Naive thymus-derived CD8-positive, alpha-beta T cell (primary cell): Measurements from ENCODE around the gene P2RX3. TPM values are rescaled to one million over a fixed set of nuclear protein-coding genes. Genes with fewer than 3 reads are reported as not detected.

ENCODE experiments used
- ATAC-seq, 2 donors: fragments of 150-1000 bp; cut with Tn5 transposase in 1 of 2; sonication (Bioruptor Pico), chemical (Tn5 transposase) in 1 of 2; 1 replicate in 1 of 2; 2 replicates in 1 of 2; pipeline ENCODE4 v1.10.0; 2021; ENCODE audit warnings: mild to moderate bottlenecking in 2 of 2, moderate library complexity in 2 of 2
- POLR2A ChIA-PET: fragments of 350-600 bp; sonication (Branson Sonifier 250); formaldehyde crosslinking; loops from one replicate; lab custom pipeline; 2021; ENCODE audit warnings: antibody characterized with exemption; lab: Charles Lee
- DNase-seq, 10 donors: peaks; one replicate each; pipeline versions ENCODE4 v3.0.0 to v3.0.0-alpha.2; 2020 to 2022
- H3K27ac Mint-ChIP-seq, 10 donors: one replicate each; pipeline ENCODE4 v1.8.0; 2020 to 2022; ENCODE audit warnings: mild to moderate bottlenecking in 10 of 10, mixed read lengths in 10 of 10, moderate library complexity in 4 of 10, inconsistent platforms in 1 of 10
- H3K27me3 Mint-ChIP-seq, 5 donors: one replicate each; pipeline ENCODE4 v1.8.0; 2021 to 2022; ENCODE audit warnings: mixed read lengths in 5 of 5
- H3K36me3 Mint-ChIP-seq, 3 donors: one replicate each; pipeline ENCODE4 v1.8.0; 2020 to 2022; ENCODE audit warnings: mixed read lengths in 3 of 3, mild to moderate bottlenecking in 2 of 3, inconsistent platforms in 1 of 3
- H3K4me1 Mint-ChIP-seq, 4 donors: one replicate each; pipeline ENCODE4 v1.8.0; 2021 to 2022; ENCODE audit warnings: mixed read lengths in 4 of 4
- H3K4me3 Mint-ChIP-seq, 10 donors: one replicate each; pipeline ENCODE4 v1.8.0; 2020 to 2022; ENCODE audit warnings: mild to moderate bottlenecking in 10 of 10, mixed read lengths in 10 of 10, moderate library complexity in 6 of 10, inconsistent platforms in 1 of 10
- H3K9me3 Mint-ChIP-seq, 9 donors: one replicate each; pipeline ENCODE4 v1.8.0; 2020 to 2022; ENCODE audit warnings: mixed read lengths in 9 of 9, mild to moderate bottlenecking in 3 of 9, inconsistent platforms in 1 of 9, moderate library complexity in 1 of 9
- polyA plus RNA-seq, 3 donors: library from polyadenylated mRNA; unstranded; fragments of 300-500 nt; fragmentation: Illumina TruSeq; gene quantifications; one replicate each; pipeline ENCODE4 v1.2.3, GENCODE V29; 2021
- total RNA-seq, 8 experiments: library from RNA in 2 of 8; stranded (reverse) in 2 of 8; gene quantifications; one replicate each; pipeline ENCODE4 v1.2.3 and lab custom pipeline; 2021 to 2026

Gene P2RX3
- total and polyA plus RNA-seq, 5 experiments from 2014 or later: not detected

GRCh38 chr11:57322256-57323166 is 15.6 kb upstream of the P2RX3 start:
- Mint-ChIP-seq H3K36me3 (peaks cover 0 to 20% (median 5%) of the 10 kb centered on the region in 3 donors), H3K27me3 (no peaks in the 10 kb centered on the region), H3K4me1 (peaks cover 38 to 52% (median 43%) of the 10 kb centered on the region in 4 donors), H3K9me3 (no peaks in the 10 kb centered on the region), H3K27ac (peak overlapping the region; percentile 21 to 93 (median 81)), H3K4me3 (peak overlapping the region; percentile 77 to 94 (median 88))
- no peak for DNase-seq
- ATAC-seq: no peak
- POLR2A ChIA-PET: interaction anchor here (4.8 kb wide), 1 partner anchor 13 kb away, joined by 96 read pairs; the partner anchor contains the start of genes P2RX3 and SSRP1

GRCh38 chr11:57323167-57323854 is 14.8 kb upstream of the P2RX3 start:
- DNase-seq (no peak), ATAC-seq (no peak)
- POLR2A ChIA-PET: interaction anchor here (4.8 kb wide), 1 partner anchor 13 kb away, joined by 96 read pairs; the partner anchor contains the start of genes P2RX3 and SSRP1
- Mint-ChIP-seq H3K9me3 (no peaks in the 10 kb centered on the region), H3K4me1 (peaks cover 38 to 51% (median 44%) of the 10 kb centered on the region in 4 donors), H3K36me3 (peaks cover 0 to 28% (median 11%) of the 10 kb centered on the region in 3 donors), H3K27ac (peak overlapping the region; percentile 49 to 93 (median 85)), H3K4me3 (peak overlapping the region; percentile 77 to 94 (median 88)), H3K27me3 (no peaks in the 10 kb centered on the region)

- peak overlapping the region; percentile 37 to 93 (median 88) for H3K27ac Mint-ChIP-seq
- POLR2A ChIA-PET: interaction anchor here (4.8 kb wide), 1 partner anchor 12 kb away, joined by 96 read pairs; the partner anchor contains the start of genes P2RX3 and SSRP1
- ATAC-seq (no peak), DNase-seq (no peak)
- H3K27me3 Mint-ChIP-seq: no peaks in the 10 kb centered on the region
- peaks cover 0 to 33% (median 11%) of the 10 kb centered on the region in 3 donors for H3K36me3 Mint-ChIP-seq
- H3K4me3 Mint-ChIP-seq: peak overlapping the region; percentile 77 to 94 (median 88)
- peaks cover 39 to 51% (median 44%) of the 10 kb centered on the region in 4 donors for H3K4me1 Mint-ChIP-seq
- no peaks in the 10 kb centered on the region for H3K9me3 Mint-ChIP-seq
These were observed 14.3 kb upstream of the P2RX3 start for GRCh38 chr11:57323855-57324153.

- POLR2A ChIA-PET: interaction anchor here (1.2 to 4.8 kb wide), 4 partner anchors 12 to 417 kb away, joined by 3 to 96 read pairs (median 4); partner anchors contain the start of genes P2RX3, SELENOH and SSRP1
- peak in 1 of 2 donors; percentile 6 for ATAC-seq
- Mint-ChIP-seq H3K27me3 (no peaks in the 10 kb centered on the region), H3K4me1 (peaks cover 39 to 51% (median 42%) of the 10 kb centered on the region in 4 donors), H3K27ac (peak overlapping the region; percentile 37 to 98 (median 88)), H3K4me3 (peak overlapping the region; percentile 82 to 94 (median 88)), H3K9me3 (no peaks in the 10 kb centered on the region), H3K36me3 (peaks cover 0 to 34% (median 11%) of the 10 kb centered on the region in 3 donors)
- peak in 3 of 10 donors; percentile 17 to 35 (median 33) for DNase-seq
These were observed 13.8 kb upstream of the P2RX3 start for GRCh38 chr11:57324154-57324885.

GRCh38 chr11:57324886-57325734 is 13.0 kb upstream of the P2RX3 start, which contains the start of gene TNKS1BP1:
Gene TNKS1BP1 (minus strand): TSS chr11:57324952. CDS start chr11:57321885, 3,067 bp downstream.
- H3K27ac Mint-ChIP-seq: peak within 1 kb of the TSS; percentile 95 to 100 (median 98)
- peak; percentile 77 to 95 (median 86) for DNase-seq
- H3K36me3 Mint-ChIP-seq: peaks cover 0 to 40% (median 18%) of the 10 kb centered on the region in 3 donors
- H3K27me3 Mint-ChIP-seq: no peaks in the 10 kb centered on the region
- H3K4me1 Mint-ChIP-seq: peaks cover 39 to 52% (median 43%) of the 10 kb centered on the region in 4 donors
- peak; percentile 88 to 90 for ATAC-seq
- POLR2A ChIA-PET: interaction anchor here (0.8 to 4.8 kb wide), 7 partner anchors 9 to 417 kb away, joined by 3 to 96 read pairs (median 3); partner anchors contain the start of genes P2RX3, SELENOH, SSRP1 and TIMM10
- H3K4me3 Mint-ChIP-seq: peak within 1 kb of the TSS; percentile 82 to 95 (median 93)
- no peaks in the 10 kb centered on the region for H3K9me3 Mint-ChIP-seq

- peak overlapping the region; percentile 95 to 100 (median 98) for H3K27ac Mint-ChIP-seq
- H3K9me3 Mint-ChIP-seq: no peaks in the 10 kb centered on the region
- no peak for DNase-seq
- POLR2A ChIA-PET: interaction anchor here (0.8 to 4.8 kb wide), 7 partner anchors 10 to 416 kb away, joined by 3 to 96 read pairs (median 3); partner anchors contain the start of genes P2RX3, SELENOH, SSRP1 and TIMM10
- ATAC-seq: no peak
- peaks cover 39 to 52% (median 44%) of the 10 kb centered on the region in 4 donors for H3K4me1 Mint-ChIP-seq
- H3K36me3 Mint-ChIP-seq: peaks cover under 1 to 46% (median 21%) of the 10 kb centered on the region in 3 donors
- H3K4me3 Mint-ChIP-seq: peak overlapping the region; percentile 82 to 95 (median 92)
- H3K27me3 Mint-ChIP-seq: no peaks in the 10 kb centered on the region
These were observed 12.5 kb upstream of the P2RX3 start for GRCh38 chr11:57325735-57326048.

- POLR2A ChIA-PET: no interaction called here
- Mint-ChIP-seq H3K27me3 (no peaks in the 10 kb centered on the region), H3K27ac (peak overlapping the region in 8 of 10 donors; percentile 26 to 98 (median 58)), H3K36me3 (peaks cover 8 to 65% (median 25%) of the 10 kb centered on the region in 3 donors), H3K4me1 (peaks cover 34 to 41% (median 35%) of the 10 kb centered on the region in 4 donors), H3K4me3 (peak overlapping the region in 7 of 10 donors; percentile 8 to 78 (median 17)), H3K9me3 (no peaks in the 10 kb centered on the region)
- ATAC-seq (no peak), DNase-seq (no peak)
These were observed 10.4 kb upstream of the P2RX3 start for GRCh38 chr11:57327721-57328120.

GRCh38 chr11:57330029-57330428 is 8.1 kb upstream of the P2RX3 start:
- ATAC-seq (no peak), DNase-seq (no peak)
- Mint-ChIP-seq H3K4me3 (no peak overlapping the region), H3K27ac (peak overlapping the region in 6 of 10 donors; percentile 19 to 82 (median 54)), H3K9me3 (no peaks in the 10 kb centered on the region), H3K27me3 (no peaks in the 10 kb centered on the region), H3K4me1 (peaks cover 35 to 45% (median 40%) of the 10 kb centered on the region in 4 donors), H3K36me3 (peaks cover 8 to 77% (median 25%) of the 10 kb centered on the region in 3 donors)
- POLR2A ChIA-PET: no interaction called here

- POLR2A ChIA-PET: interaction anchor here (0.9 kb wide), 1 partner anchor 12 kb away, joined by 3 read pairs; no protein-coding TSS in a partner anchor
- peaks cover 8 to 70% (median 25%) of the 10 kb centered on the region in 3 donors for H3K36me3 Mint-ChIP-seq
- H3K27me3 Mint-ChIP-seq: no peaks in the 10 kb centered on the region
These were observed 6.4 kb upstream of the P2RX3 start for GRCh38 chr11:57331720-57332119.

GRCh38 chr11:57332694-57333440 is 5.3 kb upstream of the P2RX3 start:
- POLR2A ChIA-PET: interaction anchor here (6.1 kb wide), 1 partner anchor 8 kb away, joined by 96 read pairs; the partner anchor contains the start of gene TNKS1BP1
- no peak overlapping the region for H3K4me3 Mint-ChIP-seq
- peaks cover 20 to 41% (median 31%) of the 10 kb centered on the region in 4 donors for H3K4me1 Mint-ChIP-seq
- no peaks in the 10 kb centered on the region for H3K9me3 Mint-ChIP-seq
- no peak for ATAC-seq
- no peaks in the 10 kb centered on the region for H3K27me3 Mint-ChIP-seq
- no peak for DNase-seq
- peaks cover 8 to 58% (median 16%) of the 10 kb centered on the region in 3 donors for H3K36me3 Mint-ChIP-seq
- H3K27ac Mint-ChIP-seq: peak overlapping the region in 2 of 10 donors; percentile 24 to 61

More at GRCh38 chr11:57331720-57332119, 6.4 kb upstream of the P2RX3 start:
- no peak overlapping the region for H3K4me3 Mint-ChIP-seq
- H3K4me1 Mint-ChIP-seq: peaks cover 25 to 40% (median 37%) of the 10 kb centered on the region in 4 donors
- peak overlapping the region in 1 of 10 donors; percentile 32 for H3K27ac Mint-ChIP-seq
- DNase-seq (no peak), ATAC-seq (no peak)
- no peaks in the 10 kb centered on the region for H3K9me3 Mint-ChIP-seq
